B cell (primary cell): ENCODE results near the gene MTHFD2L.

ENCODE experiments used
- CTCF ChIP-seq: fragments of 200-600 bp; IDR thresholded peaks from one replicate; pipeline ENCODE4 v1.8.0; 2022; ENCODE audit warnings: antibody characterized with exemption, mild to moderate bottlenecking
- EZH2 ChIP-seq: IDR thresholded peaks from 2 replicates; pipeline ENCODE4 v1.6.1; 2012; ENCODE audit warnings: borderline replicate concordance, low read depth, mild to moderate bottlenecking, moderate library complexity, low read length; ENCODE audit not compliant: insufficient read depth, poor library complexity, severe bottlenecking

GRCh38 chr4:74237425-74237966, 79.6 kb downstream of the MTHFD2L start:
- TF ChIP-seq EZH2 (no peak), CTCF (no peak)
